Measurements from ENCODE around the gene CCT7.
A peak's percentile ranks its signal among the peaks of the same experiment; 100 is the strongest.

The CCT7 gene

DNA sequence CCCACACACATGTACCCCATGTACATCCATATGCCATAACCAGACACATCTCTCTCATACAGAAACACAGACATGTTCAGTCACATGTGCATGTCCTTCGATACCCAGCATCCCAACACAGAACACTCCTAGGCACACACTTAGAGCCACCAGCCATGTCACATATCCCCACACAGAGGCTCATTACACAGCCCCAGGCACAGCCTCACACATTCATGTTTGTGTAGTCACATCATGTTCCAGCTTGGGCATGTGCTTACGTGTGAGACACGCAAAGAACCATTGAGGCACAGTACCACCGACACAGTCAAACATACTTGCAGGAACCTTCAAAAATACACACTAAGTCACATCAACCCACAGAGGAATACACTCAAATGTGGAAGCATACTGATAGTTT lies 32.9 kb downstream of the CCT7 start:
- no peak for DNase-seq (ENCODE audit: low read depth in 3 of 3)

DNA sequence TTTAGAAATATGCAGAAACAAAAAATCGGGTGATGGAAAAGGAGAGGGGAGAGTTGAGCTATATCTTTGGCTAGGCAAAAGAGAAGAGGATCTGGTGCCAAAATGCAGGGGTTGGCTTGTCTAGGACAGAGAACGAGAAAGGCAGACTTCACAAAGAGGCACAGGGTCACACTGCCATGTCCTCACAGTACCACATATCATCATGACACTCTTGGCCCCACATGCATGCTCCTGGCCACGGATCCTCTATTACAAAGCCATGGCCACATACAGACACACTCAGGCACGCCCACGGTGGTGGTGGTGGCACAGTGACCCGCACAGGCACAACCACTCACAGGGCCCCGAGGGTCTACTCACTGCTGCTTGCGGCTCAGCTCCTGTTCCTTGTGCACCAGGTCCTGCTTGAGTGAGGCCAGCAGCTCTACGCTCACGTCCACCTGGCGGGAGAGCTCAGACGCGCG lies 34.3 kb downstream of the CCT7 start:
- DNase-seq (ENCODE audit: low read depth in 3 of 3): no peak

DNA sequence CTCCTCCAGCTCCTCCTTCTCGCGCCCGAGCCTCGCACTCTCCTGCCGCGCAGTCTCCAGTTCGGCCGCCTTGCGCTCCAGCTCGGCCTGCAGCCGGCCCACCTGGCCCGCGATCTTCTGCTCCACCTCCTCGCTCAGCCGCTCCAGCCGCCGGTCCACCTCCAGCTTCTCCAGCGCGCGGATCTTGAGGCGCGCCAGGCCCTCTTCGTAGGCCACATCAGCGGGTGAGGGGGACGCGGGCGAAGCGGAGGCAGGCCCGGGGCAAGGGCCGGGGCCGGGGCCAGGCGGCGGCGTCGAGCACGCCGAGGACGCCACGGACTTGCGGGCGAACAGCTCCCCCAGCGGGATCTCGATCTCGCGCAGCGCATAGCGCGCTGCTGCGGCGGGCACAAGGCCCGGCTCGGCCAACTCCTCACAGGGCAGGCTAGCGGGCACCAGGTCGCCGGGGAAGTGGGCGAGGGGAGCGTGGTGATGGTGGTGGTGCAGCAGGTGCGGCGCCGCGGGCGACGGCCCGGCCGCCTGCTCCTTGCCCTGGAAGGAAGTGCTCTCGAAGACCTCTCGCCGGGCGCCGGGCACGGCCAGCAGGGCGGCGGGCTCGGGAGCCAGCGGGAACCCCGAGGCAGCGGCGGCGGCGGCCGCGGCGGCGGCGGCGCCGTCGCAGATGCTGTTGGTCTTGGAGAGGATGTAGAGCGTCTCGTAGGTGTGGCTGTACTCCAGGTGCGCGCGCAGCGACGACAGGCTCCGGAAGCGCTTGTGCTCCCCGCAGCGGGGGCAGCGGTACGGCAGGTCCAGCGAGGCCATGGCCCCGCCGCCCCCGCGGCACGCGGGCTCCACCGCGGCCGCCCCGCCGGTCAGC lies 35.0 kb downstream of the CCT7 start:
- peak in 1 of 3 donors; percentile 61 for DNase-seq (ENCODE audit: low read depth in 3 of 3)

DNA sequence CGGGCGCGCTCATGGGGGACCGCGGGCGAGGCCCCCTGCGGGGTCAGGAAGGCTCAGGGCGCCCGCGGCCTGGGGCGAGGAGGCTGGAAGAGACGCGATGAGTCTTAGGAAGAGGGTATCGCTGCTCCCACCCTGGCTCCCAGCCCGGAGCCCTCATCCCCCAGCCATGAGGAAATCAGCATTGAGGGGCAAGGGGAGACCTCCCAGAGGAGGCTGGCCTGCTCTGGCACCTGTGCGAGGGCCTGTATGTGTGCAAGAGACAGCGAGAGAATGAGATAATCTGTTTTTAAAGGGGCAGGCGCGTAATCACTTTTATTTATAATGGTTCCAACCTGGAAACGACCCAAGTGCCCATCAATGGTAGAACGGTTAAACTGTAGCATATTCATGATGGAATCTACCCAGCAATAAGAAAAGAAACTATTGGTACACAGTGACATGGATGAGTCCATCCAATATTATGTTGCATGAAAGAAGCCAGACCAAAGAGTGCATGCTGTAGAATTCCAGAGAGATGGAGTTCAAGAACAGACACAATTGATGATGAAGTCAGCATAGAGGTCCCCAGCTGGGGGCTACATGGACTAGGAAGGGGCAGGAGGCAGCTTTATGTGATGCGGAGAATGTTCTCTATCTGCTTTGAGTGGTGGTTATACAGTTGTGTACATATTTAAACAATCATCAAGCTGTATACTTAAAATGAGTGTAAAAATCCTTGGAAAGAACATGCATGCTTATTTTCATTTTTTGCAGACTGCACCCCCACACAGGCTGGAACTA lies 35.8 kb downstream of the CCT7 start:
- no peak for DNase-seq (ENCODE audit: low read depth in 3 of 3)

DNA sequence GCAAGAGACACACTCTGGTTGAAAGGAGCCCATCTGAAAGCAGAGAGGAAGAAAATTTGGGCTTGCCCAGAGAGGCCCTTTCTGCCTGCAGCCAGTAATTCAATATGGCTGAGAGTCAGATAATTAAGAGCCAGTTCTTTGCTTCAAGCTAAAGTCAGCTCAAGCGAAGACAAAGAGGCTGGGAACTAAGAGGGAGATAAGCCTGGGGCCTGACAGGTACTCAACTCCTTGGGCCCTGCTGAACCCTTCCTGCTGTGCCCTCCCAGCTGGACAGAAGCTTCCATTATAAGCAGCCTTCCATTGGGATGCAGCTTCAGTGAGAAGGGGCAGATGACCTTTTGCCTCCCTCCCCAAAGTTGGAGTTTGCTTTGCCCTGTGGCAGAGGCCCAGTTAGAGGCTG lies 38.2 kb downstream of the CCT7 start:
- DNase-seq (ENCODE audit: low read depth in 3 of 3): no peak

DNA sequence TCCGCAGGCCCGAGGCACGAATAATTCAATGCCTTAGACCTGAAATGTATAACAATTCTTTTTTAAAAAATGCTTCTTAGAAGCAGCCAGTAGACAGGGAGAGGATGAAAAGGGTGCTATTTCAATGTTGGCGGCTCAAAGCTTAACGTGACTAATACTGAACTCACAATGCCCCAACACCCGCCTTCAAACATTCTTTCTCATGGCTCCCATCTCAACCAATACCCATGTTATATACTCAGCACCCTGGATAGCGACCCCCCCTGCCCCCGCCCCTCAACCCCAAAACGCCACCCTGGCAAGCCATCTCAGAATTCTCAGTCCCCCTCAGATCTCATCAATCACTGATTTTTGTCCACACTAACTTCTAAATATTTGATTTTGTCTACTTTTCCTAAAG lies 45.7 kb downstream of the CCT7 start:
- DNase-seq (ENCODE audit: low read depth in 3 of 3): no peak

DNA sequence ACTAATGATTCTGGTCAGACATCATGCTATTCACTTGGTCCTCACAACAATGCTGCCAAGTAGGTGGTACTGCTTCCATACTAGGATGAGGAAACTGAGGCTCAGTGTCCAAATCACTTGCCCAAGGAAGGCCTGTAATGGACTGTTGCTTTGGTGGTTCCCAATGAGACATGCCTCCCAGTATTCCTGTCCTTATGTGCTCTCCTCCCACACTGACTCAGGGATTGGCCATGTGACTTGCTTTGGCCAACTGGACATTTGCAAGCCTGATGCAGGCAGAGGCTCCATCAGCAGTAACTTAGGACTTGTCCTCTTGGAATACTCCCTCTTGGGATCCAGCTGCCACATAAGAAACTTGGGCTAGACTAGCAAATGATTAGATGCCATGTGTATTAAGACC lies 47.1 kb downstream of the CCT7 start:
- no peak for DNase-seq (ENCODE audit: low read depth in 3 of 3)

DNA sequence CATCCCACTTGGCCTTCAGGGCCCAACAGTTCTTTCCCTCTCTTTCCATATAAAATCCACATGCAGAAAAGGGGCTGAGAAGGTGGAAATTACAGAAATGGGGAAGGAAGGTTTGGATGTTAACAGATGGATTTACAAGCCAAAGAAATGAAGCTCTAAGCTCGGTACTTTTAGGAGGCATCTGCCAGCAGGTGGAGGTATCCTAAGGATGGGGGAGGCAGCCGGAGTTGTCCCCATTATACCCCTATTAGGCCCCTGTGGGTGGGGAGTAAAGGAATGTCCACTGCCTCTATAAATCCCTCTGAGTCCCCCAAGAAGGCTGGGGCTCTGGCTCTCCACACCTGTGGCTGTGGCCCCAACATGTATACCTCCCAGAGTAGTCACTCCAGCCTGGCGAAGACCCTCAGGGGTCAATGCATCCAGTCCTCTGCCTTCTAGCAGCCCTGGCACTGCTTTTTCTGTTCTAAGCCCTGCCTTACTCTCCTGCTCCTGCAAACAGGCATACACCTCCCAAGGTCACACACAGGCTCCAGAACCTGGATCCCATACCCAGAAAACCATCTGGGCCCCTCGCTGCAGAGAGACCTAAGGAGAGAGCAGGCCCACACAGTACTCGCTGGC lies 48.9 kb downstream of the CCT7 start:
- DNase-seq (ENCODE audit: low read depth in 3 of 3): no peak

DNA sequence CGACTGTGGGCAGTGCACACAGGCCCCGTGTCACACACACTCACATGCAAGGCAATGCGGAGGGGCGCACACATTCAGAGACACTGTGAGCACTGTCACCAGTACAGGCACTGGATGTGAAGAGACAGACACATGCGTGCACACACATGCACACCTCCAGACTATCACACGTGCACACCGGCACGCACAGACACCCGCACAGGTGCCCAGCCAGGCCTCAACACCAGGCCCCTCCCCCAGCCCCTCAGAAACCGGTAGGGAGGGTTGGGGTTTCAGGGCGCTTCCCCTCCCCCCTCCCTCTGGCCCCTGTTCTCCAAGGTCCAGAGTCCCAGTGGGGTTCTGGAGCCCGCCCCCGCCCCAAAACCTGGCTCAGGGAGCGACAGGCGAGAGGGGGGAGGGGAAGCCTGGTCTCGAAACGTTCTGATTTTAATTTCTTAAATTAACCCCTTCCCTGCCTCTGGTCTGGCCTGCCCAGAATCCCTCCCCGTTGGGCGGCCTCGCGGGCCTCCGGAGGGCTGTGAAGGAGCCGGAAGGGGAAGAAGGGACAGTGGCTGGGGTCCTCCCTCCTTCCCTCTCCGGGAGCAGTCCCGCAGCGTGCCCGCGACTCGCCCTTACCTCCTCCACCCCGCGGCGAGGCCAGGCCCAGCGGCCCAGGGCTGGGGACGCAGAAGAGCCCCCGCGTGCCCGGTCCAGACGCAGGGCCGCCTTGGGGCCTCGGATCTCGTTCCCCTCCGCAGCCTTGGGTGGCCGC lies 49.6 kb downstream of the CCT7 start:
- DNase-seq (ENCODE audit: low read depth in 3 of 3): no peak

DNA sequence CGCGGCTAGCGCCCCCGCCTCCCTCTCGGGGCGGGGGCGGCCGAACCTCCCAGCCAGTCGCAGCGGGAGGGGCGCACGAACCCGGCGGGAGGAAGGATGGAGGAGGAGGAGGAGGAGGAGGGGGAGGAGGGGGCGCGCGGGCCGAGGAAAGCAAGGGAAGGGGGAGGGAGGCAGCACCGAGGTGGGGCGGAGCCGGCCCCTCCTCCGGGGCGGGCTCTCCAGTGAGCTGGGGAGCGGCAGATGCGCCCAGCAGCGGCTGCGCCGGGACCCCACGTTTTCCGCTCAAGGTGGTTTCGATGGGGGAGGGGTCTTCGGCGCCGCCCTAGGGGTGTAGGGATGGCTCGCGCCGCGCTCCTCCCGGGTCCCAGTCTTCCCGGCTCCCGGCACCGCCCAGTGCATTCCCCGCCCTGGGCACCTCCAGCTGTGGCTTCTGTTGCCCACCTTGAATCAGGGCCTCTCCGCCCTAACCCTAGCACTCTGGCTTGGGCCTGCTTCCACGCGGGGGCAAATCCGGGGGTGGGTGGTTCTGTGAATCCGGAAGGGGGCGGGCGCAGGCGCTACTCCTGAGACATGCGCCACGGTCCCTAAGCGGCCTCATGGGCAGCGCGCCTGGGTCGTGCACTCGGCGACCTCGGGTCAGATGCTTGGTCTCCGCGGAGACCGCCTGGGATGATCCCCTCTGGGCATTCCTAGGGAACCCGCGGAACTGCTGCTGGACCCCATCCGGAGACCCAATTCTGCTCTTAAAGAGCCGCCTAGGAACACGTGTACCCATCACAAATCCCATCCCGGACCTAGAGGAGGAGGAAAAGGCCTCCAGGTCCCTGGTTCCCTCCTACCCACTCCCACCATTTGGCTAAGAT lies 50.4 kb downstream of the CCT7 start, which contains the start of gene FBXO41:
TSS of gene FBXO41 (minus strand) at position 183 of the 863 bp plus-strand sequence. CDS start 14,848 bp downstream, outside the sequence.
- peak; percentile 44 to 69 (median 49) for DNase-seq (ENCODE audit: low read depth in 3 of 3)

DNA sequence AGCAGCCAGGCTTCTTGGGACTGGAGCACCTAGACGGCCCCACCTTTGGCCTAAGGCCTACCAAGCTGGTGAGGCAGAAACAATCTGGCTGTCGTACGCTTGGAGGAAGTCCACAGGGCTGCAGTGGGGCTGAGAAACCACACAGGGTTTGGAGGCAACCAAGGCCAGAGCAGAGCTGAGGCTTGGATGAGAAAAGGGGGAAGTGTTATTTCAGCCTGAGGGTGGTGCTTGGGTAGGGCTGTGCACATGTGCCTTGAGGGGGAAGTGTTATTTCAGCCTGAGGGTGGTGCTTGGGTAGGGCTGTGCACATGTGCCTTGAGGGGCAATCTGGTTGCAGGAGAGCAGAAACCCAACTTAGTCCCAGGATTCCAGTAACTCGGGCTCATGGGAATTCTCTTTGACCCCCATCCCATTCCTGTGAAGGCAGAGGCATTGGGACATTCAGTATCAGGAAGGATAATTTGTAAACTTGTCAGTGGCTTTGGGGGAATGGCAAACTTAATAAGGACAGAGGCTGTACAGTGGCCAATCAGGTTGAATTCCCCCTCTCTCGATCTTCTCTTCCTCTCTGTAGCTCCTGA lies 51.1 kb downstream of the CCT7 start:
- no peak for DNase-seq (ENCODE audit: low read depth in 3 of 3)

DNA sequence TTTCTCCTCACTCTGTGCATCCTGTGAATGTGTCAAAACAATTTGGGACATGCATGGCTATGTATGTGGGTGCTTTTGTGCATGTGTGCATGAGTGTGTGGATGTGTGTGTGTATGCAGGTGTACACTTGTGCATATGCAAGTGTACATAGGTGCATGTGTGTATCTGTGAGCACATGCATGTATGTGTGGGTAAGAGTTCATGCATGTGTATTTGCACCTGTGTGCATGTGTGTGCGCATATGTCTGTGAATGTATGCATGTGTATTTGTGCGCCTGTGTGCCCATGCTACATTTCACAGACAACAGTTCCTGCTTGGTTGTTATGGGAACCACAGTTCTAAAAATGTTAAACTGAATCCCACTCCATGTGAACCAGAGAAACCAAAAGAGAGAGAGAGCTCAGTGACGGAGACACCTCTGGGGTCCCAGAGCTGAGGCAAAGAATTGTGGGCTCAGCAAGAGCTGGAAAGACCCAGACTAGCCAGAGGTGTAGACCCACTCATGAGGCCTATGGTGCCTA lies 52.1 kb downstream of the CCT7 start:
- DNase-seq (ENCODE audit: low read depth in 3 of 3): no peak

DNA sequence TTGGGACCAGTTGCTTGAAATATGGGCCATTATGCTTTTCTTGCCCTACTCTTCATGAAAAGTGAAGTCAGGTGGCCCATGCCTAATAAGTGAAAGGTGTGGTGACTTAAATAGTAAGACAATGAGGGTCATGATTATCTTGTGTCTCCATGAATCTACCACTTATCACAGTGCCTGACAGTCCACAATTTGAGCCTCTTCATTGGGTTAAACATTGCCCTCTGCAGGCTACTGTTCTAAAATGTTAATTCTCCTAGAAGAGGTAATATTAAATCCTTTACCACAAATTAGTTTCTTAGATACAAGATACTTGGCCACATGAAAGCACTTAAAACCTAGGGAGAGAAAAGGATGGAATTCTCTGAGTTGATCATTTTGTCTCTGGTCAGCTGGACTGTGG lies 55.2 kb downstream of the CCT7 start:
- DNase-seq (ENCODE audit: low read depth in 3 of 3): no peak

DNA sequence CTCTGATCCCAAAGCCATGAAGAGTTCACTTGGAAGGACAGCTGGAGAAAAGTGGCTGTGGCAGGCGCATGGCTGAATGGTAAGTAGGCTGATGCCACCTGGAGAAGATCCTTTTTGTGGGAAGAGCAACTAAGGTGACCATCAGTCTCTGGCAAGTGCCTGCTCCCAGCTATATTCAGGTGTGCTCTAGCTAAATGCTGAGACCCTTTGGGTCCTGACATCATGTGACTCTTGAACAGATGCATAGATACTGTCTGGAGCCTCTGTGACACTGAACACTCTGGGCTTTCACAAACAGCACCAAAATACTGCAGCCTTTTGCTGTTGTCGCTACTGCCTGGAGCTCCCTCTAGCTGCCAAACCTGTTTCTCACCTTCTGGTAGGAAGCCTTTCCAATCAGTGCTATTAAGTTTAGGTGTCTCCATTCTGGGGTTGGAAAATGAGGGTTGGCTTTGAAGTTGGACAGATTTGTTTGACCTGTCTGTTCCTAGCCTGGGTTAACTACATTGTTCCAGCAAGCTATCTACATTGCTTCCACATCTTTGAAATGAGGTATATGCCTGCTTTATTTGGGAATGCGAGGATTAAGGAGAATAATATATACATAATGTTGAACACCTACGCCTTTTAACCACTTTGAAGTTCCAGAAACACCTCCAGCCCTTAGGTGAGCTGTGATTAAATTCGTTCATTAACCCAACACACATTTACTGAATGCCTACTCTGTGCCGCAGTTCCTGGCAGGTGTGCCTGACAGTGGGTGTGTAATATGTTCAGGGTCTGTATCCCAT lies 56.1 kb downstream of the CCT7 start:
- DNase-seq (ENCODE audit: low read depth in 3 of 3): no peak

DNA sequence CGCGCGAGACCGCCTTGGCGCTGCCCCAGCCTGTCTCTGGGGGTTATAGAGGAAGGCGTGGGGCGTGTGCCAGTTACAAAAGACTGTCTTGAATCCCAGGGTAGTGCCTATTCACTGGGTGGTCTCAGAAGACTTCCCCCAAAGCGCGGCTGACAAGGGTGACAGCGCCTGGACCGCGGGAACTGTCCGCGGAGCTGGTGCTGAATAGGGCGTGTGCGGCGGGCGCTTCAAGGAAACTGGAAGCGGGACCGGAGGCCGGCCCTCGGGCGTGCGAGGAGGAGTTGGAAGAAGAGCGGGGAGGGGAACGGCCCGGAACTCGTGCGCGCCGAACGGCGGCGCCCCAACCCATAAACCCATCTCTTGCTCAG lies 57.0 kb downstream of the CCT7 start:
- DNase-seq (ENCODE audit: low read depth in 3 of 3): no peak

DNA sequence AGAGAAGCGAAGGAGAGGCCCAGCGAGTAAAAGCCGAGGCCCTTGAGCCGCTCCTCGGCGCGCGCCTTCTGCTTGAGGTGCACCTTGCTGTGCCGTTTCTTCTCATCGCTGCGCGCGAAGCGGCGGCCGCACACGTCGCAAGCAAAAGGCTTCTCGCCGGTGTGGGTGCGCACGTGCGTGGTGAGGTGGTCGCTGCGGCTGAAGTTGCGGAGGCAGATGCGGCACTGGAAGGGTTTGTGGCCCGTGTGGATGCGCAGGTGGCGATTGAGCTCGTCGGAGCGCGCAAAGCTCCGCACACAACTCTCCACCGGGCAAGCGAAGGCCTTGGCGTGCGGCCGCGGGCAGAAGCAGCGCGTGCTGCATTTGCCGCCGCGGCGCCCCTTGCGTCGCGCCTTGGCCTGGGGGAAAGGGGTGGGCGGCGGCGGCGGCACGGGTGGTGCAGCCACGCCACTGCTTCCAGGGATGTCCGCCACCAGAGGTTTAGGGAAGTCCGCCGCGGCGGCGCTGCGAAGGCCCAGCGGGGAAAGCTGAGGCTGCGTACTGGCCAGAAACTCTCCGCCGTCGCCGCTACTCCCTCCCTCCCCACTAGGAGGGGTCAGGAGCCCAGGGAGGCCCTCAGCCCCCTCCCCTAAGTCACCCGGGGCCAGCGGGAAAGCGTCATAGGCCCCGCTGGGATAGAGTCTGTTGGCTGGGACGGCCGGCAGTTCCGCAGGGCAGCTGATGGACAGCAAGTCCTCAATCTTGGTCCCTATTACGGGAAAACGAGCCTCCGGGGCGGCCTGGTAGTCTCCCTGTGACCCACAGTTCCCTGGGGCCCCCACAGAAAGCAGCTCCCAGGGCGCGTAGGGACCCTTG lies 57.6 kb downstream of the CCT7 start:
- no peak for DNase-seq (ENCODE audit: low read depth in 3 of 3)

DNA sequence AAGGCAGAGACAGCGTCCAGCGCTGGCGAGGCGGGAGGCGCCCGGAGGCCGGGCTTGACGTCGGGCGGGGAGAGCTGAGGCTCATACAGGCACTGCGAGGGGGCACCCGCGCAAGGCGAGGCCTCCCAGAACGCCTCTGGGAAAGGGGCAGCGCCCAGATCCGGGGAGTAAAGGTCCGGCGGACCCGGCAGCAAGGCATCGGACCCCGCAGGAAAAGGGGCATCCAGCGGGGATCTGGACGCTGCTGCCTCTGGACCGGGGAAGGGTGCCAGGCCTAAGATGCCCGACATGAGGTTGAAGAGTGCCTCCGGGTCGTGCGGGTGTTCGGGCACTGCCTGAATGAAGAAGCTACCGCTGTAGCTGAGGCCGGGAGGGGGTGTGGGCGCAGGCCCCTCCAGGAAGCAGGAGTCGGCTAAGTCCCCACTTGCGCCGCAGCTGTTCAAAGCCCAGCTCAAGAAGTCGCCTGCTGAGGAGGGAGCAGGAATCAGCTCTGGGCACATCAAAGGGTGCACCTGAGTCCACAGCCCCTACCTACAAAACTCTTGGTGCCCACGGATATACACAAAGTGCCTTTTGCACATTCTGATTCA lies 58.3 kb downstream of the CCT7 start:
- DNase-seq (ENCODE audit: low read depth in 3 of 3): no peak

All from stimulated activated CD4-positive, alpha-beta T cell treated with anti-CD3 and anti-CD28 coated beads, TNF-alpha, amount 100 ng/mL, for 48 hours (primary cell).